NCI-H1105 (cell line): ENCODE data around the gene DHRS11.

Experiments used
- DNase-seq: peaks from one replicate; lab custom pipeline; 2025; lab: John Stamatoyannopoulos, UW

DHRS11 gene

DNA sequence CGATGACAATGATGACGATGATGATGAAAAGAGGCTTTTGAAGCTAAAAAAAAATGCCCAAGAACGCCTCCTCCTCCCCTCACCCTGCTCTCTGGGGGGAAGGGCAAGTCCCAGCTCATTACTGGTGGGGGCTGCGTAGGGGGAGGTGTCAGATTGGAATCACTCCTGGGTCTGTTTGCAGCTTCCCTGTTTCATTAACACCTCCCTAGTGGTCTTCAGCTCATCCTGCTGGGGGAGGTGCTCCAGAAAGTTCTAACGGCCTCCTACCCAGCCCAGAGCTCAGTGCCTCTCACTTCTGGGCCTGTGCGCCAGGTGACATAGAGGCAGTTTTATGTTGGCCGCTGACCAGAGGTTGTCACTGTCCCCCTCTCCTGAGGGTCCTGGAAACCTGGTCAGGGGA is 22.4 kb downstream of the DHRS11 start:
- DNase-seq = no peak

- DNase-seq = no peak
These were observed 23.3 kb downstream of the DHRS11 start for GRCh38 chr17:36614933-36615332.

DNA sequence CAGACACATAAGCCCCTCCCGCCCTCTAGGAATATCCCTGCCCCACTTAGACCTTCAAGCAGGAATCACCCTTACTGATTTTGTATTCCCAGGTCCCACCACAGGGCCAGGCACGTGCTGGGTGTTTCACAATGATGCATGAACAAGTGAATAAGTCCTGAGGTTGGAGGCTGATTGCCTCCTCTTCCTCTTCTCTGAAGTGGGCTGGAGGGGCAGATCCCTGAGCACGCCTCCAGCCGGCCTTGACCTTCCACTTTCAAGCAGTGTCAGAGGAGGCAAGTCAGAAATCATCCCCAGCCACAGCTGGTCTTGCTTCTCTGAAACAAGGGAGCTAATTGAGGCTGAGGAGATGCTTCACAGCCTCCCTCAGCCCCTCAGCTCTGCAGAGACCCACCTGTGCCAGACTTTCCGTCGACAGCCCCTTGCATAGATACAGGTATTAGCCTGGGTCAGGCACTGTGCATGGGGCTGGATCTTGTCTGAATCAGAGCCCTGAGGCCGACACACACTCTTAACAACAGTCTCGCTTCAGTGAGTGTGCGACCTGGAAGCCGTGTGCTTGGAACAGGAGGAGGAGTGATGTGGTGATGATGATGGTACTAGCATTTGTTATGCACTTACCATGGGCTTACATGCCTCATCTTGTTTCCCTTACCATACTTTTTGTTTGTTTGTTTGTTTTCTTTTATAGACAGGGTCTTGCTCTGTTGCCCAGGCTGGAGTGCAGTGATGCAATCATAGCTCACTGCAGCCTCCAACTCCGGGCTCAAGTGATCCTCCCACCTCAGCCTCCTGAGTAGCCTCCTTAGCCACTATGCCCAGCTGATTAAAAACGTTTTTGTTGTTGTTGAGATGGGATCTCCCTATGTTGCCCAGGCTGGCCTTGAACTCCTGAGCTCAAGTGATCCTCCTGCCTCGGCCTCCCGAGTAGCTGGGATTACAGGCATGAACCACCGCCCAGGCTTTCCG is 24.7 kb downstream of the DHRS11 start:
- DNase-seq = no peak

GRCh38 chr17:36617773-36618172 is 26.1 kb downstream of the DHRS11 start:
- no peak for DNase-seq

- no peak for DNase-seq
These were observed 31.6 kb downstream of the DHRS11 start for GRCh38 chr17:36623281-36623680.

DNA sequence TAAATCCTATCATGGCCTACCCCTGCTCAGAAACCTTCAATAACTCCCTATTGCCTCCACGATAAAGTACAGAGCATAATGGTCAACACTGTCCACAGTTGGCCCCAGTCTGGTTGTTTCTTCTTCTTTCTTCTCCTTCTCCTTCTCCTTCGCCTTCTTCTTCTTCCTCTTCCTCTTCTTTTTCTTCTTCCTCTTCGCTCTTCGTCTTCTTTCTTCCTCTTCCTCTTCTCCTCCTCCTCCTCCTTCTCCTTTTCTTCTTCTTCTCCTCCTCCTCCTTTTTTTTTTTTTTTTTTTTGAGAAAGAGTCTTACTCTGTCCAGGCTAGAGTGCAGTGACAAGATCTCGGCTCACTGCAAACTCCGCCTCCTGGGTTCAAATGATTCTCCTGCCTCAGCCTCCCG is 33.5 kb downstream of the DHRS11 start:
- no peak for DNase-seq

- peak; percentile 78 for DNase-seq
These were observed 35.4 kb downstream of the DHRS11 start for GRCh38 chr17:36627101-36627500.

DNA sequence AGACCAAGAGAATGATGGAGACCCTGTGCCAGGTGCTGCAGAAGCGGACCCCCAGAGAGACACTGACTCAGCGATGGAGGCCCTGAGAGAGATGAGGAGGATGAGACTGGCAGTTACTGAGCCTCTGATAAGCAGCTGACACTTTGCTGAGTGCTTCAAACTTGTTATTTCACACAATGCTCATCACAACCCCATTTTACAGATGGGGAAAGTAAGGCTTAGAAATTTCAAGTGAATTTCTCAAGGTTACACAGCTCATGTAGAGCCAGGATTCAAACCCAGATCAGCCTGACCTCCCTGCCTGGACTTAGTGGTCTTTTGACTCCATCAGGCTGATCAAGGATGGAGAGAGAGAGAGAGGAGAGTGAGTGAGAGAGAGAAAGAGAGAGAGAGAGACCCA is 36.9 kb downstream of the DHRS11 start:
- no peak for DNase-seq

DNA sequence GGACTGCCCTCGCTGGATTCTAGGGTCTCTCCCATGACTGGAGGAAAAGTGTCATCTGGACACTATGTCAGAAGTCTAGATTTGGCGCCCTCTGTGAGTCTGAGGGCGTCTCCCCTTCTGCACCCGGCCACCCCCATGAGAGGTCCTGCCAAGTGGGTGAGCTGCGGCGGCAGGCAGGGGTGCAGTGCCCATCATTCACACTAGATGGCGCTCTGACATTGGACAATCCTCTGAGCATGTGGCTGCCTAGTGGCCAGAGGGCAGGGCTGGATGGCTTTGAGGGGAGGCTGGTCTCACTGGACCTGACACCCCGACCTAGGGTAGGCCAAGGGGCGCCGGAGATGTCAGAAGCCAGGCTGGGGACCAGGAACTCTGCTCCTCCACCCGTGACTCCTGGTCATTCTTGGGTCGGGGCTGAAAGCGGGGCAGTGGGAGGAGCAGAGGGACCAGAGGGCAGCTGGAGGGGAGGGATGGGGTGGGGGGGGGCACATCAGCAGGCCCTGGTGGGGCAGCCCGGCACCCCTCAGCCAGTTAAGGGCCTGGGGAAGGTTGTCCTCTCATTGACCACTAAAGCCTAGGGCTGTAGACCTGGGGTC is 37.7 kb downstream of the DHRS11 start:
- peak; percentile 36 for DNase-seq

- no peak for DNase-seq
These were observed 38.4 kb downstream of the DHRS11 start for GRCh38 chr17:36629970-36630502.

DNA sequence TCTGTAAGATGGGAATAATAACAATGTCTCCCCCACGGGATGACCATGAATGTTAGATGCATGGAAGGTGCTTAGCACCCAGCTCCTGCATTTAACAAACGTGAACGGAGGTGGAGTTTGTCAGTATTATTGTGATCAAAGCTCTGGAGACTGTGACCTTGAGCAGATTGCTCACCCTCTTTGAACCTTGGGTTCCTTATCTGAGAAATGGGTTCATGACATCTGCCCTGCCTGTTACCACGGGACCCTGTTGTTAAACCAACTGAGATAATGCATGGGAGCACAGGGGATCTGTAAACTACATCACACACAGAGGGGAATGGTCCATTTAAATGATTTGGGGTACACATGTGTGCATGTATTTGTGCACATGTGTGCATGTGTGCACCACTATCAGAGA is 39.3 kb downstream of the DHRS11 start:
- no peak for DNase-seq

DNA sequence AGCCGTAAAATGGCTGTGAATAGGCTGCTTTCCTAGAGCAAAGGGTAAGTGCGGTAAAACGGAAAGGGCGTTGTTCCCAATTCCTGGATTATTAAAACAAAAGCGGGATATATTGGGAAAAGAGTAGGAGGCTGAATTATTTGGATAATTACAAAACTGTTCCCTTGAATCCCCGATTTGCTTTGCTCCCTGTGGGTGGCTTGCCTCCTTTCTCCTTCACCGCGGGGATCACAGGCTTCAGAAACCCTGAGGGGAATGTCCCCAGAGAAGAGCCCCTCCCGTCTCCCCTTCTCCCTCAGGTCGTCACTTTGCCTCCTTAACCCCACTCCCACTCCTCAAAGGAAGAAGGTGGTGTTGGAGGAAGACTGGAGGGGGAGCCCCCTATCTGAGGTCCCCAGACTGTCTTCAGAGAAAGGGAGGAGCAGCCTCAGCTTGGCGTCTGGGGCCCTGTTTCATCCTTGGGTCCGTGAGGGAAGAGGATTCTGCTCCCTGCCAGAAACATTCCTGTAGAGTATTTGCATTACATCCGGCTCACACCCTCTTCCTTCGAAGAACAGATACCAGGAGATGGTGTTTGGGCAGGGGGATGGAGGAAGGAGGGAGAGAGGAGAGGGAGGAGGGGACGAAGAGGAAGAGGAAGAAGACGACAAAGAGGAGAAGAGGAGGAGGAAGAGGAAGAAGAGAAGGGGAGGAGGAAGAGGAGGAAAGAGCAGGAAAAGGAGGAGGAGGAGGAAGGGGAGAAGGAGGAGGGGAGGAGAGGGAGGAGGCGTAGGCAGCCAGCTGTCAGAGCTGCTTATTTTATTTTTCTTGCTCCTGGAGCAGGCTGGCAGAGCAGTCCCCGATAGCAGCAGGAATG is 41.5 kb downstream of the DHRS11 start:
- DNase-seq = no peak

- DNase-seq = no peak
These were observed 48.7 kb downstream of the DHRS11 start for GRCh38 chr17:36640346-36640745.

DNA sequence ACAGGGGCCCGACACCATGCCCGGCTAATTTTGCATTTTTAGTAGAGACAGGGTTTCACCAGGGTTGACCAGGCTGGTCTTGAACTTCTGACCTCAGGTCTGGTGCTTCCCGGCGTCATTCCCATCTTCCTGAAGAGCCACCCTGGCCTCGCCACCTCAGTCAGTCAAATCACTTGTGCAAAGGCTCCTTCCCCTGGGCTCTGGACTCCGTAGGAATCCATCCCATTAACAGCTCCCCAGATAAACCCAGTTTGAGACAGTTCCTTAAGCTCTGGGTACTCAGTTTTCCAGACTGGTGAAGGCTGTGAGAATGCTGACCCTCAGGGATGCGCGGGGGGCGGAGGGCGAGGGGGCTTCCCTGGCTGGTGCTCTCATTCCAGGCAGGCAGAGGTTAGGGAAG is 49.2 kb downstream of the DHRS11 start:
- DNase-seq = no peak

DNA sequence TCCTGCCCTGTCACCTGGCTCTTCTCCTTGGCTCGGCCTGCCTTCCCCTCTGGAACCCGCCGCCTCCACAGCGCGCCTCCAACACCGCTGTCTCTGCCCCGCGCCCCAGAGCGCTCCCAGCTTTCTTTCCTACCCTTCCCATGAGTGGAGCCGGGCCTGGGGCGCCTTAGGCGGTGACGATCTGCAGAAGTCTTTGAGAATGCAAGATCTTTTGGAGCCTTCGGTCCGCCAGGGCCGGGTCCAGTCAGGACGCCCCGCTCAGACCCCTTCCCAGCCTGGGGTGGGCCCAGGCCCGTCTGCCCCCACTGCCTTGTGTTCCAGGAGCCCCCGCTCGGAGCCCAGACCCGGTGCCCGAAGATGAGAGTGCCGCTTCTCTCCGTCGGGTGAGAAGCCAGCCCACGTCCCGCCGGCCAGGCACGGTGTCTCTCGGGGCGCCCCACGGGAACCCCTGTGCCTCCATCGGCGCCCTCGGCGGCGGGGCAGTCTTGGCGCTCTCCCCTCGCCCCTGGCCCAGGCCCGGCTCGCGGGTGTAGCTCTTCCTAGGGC is 49.7 kb downstream of the DHRS11 start:
- no peak for DNase-seq

- DNase-seq = no peak
These were observed 50.5 kb downstream of the DHRS11 start for GRCh38 chr17:36641877-36642845.

- DNase-seq = no peak
These were observed 51.5 kb downstream of the DHRS11 start for GRCh38 chr17:36643086-36643685.

DNA sequence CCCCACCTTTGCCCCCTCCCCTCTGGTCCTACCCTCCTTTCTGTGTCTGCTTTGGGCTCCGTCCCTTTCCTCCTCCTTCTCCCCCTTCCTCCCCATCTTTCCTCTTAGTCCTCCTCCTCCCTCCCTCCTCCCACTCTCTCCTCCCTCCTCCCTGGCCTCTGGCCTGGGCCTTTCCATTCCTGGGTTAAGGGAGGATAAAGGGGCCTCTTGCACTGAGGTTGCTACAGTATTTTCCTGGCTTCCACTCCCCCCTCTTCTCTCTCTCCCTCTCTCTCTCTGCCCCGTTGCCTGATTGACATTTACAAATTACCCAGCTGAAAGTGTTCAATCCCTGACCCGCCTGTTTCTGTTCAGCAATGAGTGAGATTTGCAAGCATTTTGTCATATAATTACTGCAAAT is 53.7 kb downstream of the DHRS11 start:
- DNase-seq = no peak

- DNase-seq = no peak
These were observed 56.0 kb downstream of the DHRS11 start for GRCh38 chr17:36647636-36648035.

- DNase-seq = no peak
These were observed 58.6 kb downstream of the DHRS11 start for GRCh38 chr17:36650096-36650775.
